Vagina (tissue), 2 donors: ENCODE results near the gene IL17RA.

ENCODE experiments used
- POLR2A ChIP-seq, 2 donors: fragments of 450-650 bp; IDR thresholded peaks; one replicate each; pipeline ENCODE4 v1.6.1; 2017; ENCODE audit warnings: antibody characterized with exemption in 2 of 2, mild to moderate bottlenecking in 2 of 2, moderate library complexity in 2 of 2
- TF ChIP-seq, protein P1 (sequence below), 3 experiments: fragments of 450-650 bp in 2 of 3; fragments of 200-600 bp in 1 of 3; sonication (generic) in 1 of 3; IDR thresholded peaks; one replicate each; pipeline ENCODE4 v1.5.1; 2017 to 2019; ENCODE audit warnings: antibody characterized with exemption in 3 of 3, mild to moderate bottlenecking in 2 of 3, moderate library complexity in 2 of 3

- TF ChIP-seq, protein P1, sequence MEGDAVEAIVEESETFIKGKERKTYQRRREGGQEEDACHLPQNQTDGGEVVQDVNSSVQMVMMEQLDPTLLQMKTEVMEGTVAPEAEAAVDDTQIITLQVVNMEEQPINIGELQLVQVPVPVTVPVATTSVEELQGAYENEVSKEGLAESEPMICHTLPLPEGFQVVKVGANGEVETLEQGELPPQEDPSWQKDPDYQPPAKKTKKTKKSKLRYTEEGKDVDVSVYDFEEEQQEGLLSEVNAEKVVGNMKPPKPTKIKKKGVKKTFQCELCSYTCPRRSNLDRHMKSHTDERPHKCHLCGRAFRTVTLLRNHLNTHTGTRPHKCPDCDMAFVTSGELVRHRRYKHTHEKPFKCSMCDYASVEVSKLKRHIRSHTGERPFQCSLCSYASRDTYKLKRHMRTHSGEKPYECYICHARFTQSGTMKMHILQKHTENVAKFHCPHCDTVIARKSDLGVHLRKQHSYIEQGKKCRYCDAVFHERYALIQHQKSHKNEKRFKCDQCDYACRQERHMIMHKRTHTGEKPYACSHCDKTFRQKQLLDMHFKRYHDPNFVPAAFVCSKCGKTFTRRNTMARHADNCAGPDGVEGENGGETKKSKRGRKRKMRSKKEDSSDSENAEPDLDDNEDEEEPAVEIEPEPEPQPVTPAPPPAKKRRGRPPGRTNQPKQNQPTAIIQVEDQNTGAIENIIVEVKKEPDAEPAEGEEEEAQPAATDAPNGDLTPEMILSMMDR (IDR thresholded peaks at IDR 0.05) = no peak
- no peak for TF ChIP-seq POLR2A (IDR thresholded peaks at IDR 0.05)
Observed at GRCh38 chr22:17162731-17163130, 77.9 kb downstream of the IL17RA start.
